Activated naive CD8-positive, alpha-beta T cell treated with anti-CD3 and anti-CD28 coated beads, Interleukin-2, amount 50 U/mL, for 16 hours (primary cell): ENCODE measurements around the gene CLIP4.
"Not testable (repeated sequence)": the region's sequence is repeated elsewhere in the genome, so short reads cannot be mapped to it uniquely, and the experiment has no call there.

ENCODE experiments used
- DNase-seq: peaks from one replicate; pipeline ENCODE4 v3.0.0-alpha.2; 2020; ENCODE audit warnings: low read depth, low spot score

CLIP4 gene

GRCh38 chr2:29114946-29115609, at the start of gene CLIP4:
Gene CLIP4, plus strand, starts transcription at chr2:29115415. Its CDS starts 5,974 bp downstream, at chr2:29121389.
- DNase-seq, result peak; percentile 52

GRCh38 chr2:29066271-29066860, 48.8 kb upstream of the CLIP4 start:
- DNase-seq, result no peak

GRCh38 chr2:29066997-29067605, 48.1 kb upstream of the CLIP4 start:
- DNase-seq, result no peak

GRCh38 chr2:29068513-29068912, 46.7 kb upstream of the CLIP4 start:
- no peak for DNase-seq

- DNase-seq, result no peak
These were observed 44.7 kb upstream of the CLIP4 start for GRCh38 chr2:29070526-29070925.

GRCh38 chr2:29071032-29071975, 43.9 kb upstream of the CLIP4 start:
- DNase-seq, result no peak

- DNase-seq, result no peak
These were observed 43.0 kb upstream of the CLIP4 start for GRCh38 chr2:29072251-29072650.

GRCh38 chr2:29072971-29073725, 42.1 kb upstream of the CLIP4 start:
- no peak for DNase-seq

- no peak for DNase-seq
These were observed 41.3 kb upstream of the CLIP4 start for GRCh38 chr2:29073933-29074332.

- no peak for DNase-seq
These were observed 40.8 kb upstream of the CLIP4 start, which contains the start of gene PCARE for GRCh38 chr2:29074411-29074810. Gene PCARE, minus strand, starts transcription at chr2:29074523. Its CDS starts 262 bp downstream, at chr2:29074261.

GRCh38 chr2:29075894-29076705, 39.1 kb upstream of the CLIP4 start:
- DNase-seq, result no peak

GRCh38 chr2:29079887-29080286, 35.3 kb upstream of the CLIP4 start:
- DNase-seq, result no peak

- DNase-seq, result no peak
These were observed 34.1 kb upstream of the CLIP4 start for GRCh38 chr2:29080886-29081743.

- DNase-seq, result no peak
These were observed 32.3 kb upstream of the CLIP4 start for GRCh38 chr2:29082804-29083495.

- DNase-seq, result no peak
These were observed 30.7 kb upstream of the CLIP4 start for GRCh38 chr2:29084554-29084953.

GRCh38 chr2:29090311-29090710, 24.9 kb upstream of the CLIP4 start:
- not testable (repeated sequence) for DNase-seq

GRCh38 chr2:29096969-29097368, 18.2 kb upstream of the CLIP4 start:
- DNase-seq, result no peak

- DNase-seq, result no peak
These were observed 17.6 kb upstream of the CLIP4 start for GRCh38 chr2:29097569-29097968.

GRCh38 chr2:29100564-29100963, 14.7 kb upstream of the CLIP4 start:
- DNase-seq, result no peak
